ENCODE data around the gene TAS1R3.
"Not testable (repeated sequence)": the region's sequence is repeated elsewhere in the genome, so short reads cannot be mapped to it uniquely, and the experiment has no call there.

TAS1R3 gene

DNA sequence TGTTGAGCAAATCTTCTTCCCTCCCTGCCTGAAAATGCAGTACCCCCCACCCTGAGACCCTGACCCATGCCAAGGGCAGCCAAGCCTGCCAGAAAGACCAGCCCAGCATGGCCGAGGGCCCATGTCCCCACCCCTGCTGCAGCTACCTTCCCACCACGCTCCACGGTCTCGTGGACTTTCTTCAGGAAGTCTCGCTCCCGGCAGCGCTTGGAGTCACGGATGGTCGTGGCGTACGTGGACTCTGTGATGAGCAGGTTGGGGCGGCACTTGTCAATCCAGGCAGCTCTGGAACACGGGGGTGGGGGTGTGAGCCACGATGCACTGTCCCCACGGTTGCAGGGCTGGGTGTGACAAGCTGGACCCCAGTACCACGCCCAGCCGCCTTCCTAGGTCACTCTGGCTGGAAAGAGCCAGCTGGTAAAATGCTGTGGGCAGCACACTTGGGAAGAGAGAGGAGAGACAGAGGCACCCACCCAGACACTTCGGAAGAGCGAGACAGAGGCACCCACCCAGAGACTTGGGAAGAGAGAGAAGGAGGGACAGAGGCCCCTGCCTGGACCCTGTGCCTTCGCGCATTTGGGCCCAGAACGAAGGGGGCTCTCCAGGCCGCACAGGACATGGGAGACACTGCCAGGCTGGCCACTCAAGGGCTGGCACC lies 16.3 kb upstream of the TAS1R3 start:
- Mint-ChIP-seq H3K4me1 (peaks cover 16% of the 10 kb centered on the region), H3K27ac (no peak overlapping the region), H3K27me3 (ENCODE audit: low read depth) (no peaks in the 10 kb centered on the region), H3K9me3 (no peaks in the 10 kb centered on the region), H3K4me3 (no peak overlapping the region), H3K36me3 (ENCODE audit: low read depth) (peaks cover 22% of the 10 kb centered on the region)
- TF ChIP-seq, protein P1, sequence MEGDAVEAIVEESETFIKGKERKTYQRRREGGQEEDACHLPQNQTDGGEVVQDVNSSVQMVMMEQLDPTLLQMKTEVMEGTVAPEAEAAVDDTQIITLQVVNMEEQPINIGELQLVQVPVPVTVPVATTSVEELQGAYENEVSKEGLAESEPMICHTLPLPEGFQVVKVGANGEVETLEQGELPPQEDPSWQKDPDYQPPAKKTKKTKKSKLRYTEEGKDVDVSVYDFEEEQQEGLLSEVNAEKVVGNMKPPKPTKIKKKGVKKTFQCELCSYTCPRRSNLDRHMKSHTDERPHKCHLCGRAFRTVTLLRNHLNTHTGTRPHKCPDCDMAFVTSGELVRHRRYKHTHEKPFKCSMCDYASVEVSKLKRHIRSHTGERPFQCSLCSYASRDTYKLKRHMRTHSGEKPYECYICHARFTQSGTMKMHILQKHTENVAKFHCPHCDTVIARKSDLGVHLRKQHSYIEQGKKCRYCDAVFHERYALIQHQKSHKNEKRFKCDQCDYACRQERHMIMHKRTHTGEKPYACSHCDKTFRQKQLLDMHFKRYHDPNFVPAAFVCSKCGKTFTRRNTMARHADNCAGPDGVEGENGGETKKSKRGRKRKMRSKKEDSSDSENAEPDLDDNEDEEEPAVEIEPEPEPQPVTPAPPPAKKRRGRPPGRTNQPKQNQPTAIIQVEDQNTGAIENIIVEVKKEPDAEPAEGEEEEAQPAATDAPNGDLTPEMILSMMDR (IDR thresholded peaks at IDR 0.05; ENCODE audit: unreplicated experiment in 3 of 3), result no peak

GRCh38 chr1:1315435-1315954 lies 15.6 kb upstream of the TAS1R3 start:
- Mint-ChIP-seq H3K4me3 (peak overlapping the region in 2 of 3 experiments; percentile 24 to 30), H3K27me3 (ENCODE audit: low read depth) (no peaks in the 10 kb centered on the region), H3K36me3 (ENCODE audit: low read depth) (peaks cover 22% of the 10 kb centered on the region), H3K27ac (peak overlapping the region in 2 of 3 experiments; percentile 67 to 74), H3K9me3 (no peaks in the 10 kb centered on the region), H3K4me1 (peaks cover 16% of the 10 kb centered on the region)
- TF ChIP-seq, protein P1 (IDR thresholded peaks at IDR 0.05; ENCODE audit: unreplicated experiment in 3 of 3), result no peak

- H3K9me3 Mint-ChIP-seq; H3K27me3 Mint-ChIP-seq (ENCODE audit: low read depth); H3K4me3 Mint-ChIP-seq: not testable (repeated sequence)
- peaks cover 16% of the 10 kb centered on the region for H3K4me1 Mint-ChIP-seq
- peaks cover 22% of the 10 kb centered on the region for H3K36me3 Mint-ChIP-seq (ENCODE audit: low read depth)
- peak overlapping the region in 1 of 3 experiments; percentile 74 for H3K27ac Mint-ChIP-seq
Measured at GRCh38 chr1:1316199-1316598, 14.9 kb upstream of the TAS1R3 start.

GRCh38 chr1:1317420-1317819 lies 13.7 kb upstream of the TAS1R3 start:
- H3K27ac Mint-ChIP-seq, result no peak overlapping the region
- peaks cover 22% of the 10 kb centered on the region for H3K36me3 Mint-ChIP-seq (ENCODE audit: low read depth)
- H3K9me3 Mint-ChIP-seq, result no peaks in the 10 kb centered on the region
- no peaks in the 10 kb centered on the region for H3K27me3 Mint-ChIP-seq (ENCODE audit: low read depth)
- H3K4me1 Mint-ChIP-seq, result peaks cover 20% of the 10 kb centered on the region
- peak overlapping the region in 1 of 3 experiments; percentile 12 for H3K4me3 Mint-ChIP-seq
- TF ChIP-seq, protein P1 (IDR thresholded peaks at IDR 0.05; ENCODE audit: unreplicated experiment in 3 of 3), result no peak

- H3K9me3 Mint-ChIP-seq, result no peaks in the 10 kb centered on the region
- no peaks in the 10 kb centered on the region for H3K27me3 Mint-ChIP-seq (ENCODE audit: low read depth)
- peaks cover 26% of the 10 kb centered on the region for H3K4me1 Mint-ChIP-seq
- peak overlapping the region in 1 of 3 experiments; percentile 50 for H3K4me3 Mint-ChIP-seq
- peaks cover 22% of the 10 kb centered on the region for H3K36me3 Mint-ChIP-seq (ENCODE audit: low read depth)
- TF ChIP-seq, protein P1 (IDR thresholded peaks at IDR 0.05; ENCODE audit: unreplicated experiment in 3 of 3), result no peak
- peak overlapping the region in 1 of 3 experiments; percentile 48 for H3K27ac Mint-ChIP-seq
Measured at GRCh38 chr1:1318131-1318652, 12.9 kb upstream of the TAS1R3 start.

GRCh38 chr1:1318777-1319645 lies 12.1 kb upstream of the TAS1R3 start:
- H3K27me3 Mint-ChIP-seq (ENCODE audit: low read depth), result no peaks in the 10 kb centered on the region
- peaks cover 19% of the 10 kb centered on the region for H3K36me3 Mint-ChIP-seq (ENCODE audit: low read depth)
- peaks cover 32% of the 10 kb centered on the region for H3K4me1 Mint-ChIP-seq
- H3K9me3 Mint-ChIP-seq, result no peaks in the 10 kb centered on the region
- peak overlapping the region in 1 of 3 experiments; percentile 48 for H3K27ac Mint-ChIP-seq
- TF ChIP-seq, protein P1 (IDR thresholded peaks at IDR 0.05; ENCODE audit: unreplicated experiment in 3 of 3), result no peak
- H3K4me3 Mint-ChIP-seq, result peak overlapping the region in 2 of 3 experiments; percentile 26 to 48
